GM21723 (cell line): ENCODE results near the gene C1orf216.
A peak's percentile ranks its signal among the peaks of the same experiment; 100 is the strongest.
"Not testable (repeated sequence)": the region's sequence is repeated elsewhere in the genome, so short reads cannot be mapped to it uniquely, and the experiment has no call there.

Experiments used
- ATAC-seq: cut with Tn5 transposase; IDR thresholded peaks from one replicate; pipeline ENCODE4 v1.9.1; 2021; ENCODE audit warnings: mild to moderate bottlenecking, moderate library complexity; ENCODE audit not compliant: unreplicated experiment

The C1orf216 gene

GRCh38 chr1:35718492-35719336 is at the start of gene C1orf216:
TSS of gene C1orf216 (minus strand) at chr1:35718884. CDS start at chr1:35716321, 2,563 bp downstream.
- ATAC-seq = peak; percentile 58

DNA sequence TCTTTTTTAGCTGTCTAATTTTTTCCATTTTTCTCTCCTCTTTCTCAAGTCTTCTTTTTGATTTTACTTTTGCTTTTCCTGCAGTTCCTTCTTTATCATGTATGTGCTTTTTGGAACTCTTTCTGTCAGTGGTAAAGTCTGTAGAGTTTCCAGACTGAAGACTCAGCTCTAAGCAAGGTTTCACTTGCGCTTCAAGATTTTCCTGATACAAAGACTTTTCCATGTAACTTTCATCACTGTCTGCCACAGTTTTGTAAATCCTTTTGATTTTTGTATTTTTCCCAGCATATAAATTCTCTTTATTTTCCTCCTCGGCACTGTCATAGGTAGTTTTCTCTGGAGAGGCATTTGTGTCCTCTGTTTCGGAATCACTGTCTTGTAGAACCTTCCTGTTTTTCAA is 45.6 kb upstream of the C1orf216 start:
- ATAC-seq = no peak

DNA sequence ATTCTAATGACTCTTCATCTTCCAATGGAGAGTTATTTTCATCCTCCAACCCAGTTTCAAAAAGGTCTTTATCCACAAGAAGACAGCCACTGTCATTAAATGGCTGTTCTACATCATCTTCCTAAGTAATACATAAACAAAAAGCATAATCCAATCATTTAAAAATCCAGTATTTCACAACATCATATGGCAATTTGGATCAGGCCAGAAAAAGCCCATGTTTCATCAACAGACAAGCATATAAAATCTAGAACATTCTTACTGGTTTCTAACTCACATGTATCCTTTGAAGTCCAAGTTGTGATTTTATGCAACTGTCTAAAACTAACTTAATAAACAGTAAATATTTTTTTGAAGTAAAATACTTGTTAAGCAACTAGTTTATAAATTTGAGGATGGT is 44.5 kb upstream of the C1orf216 start:
- ATAC-seq = no peak

GRCh38 chr1:35762141-35762540 is 43.5 kb upstream of the C1orf216 start:
- no peak for ATAC-seq

DNA sequence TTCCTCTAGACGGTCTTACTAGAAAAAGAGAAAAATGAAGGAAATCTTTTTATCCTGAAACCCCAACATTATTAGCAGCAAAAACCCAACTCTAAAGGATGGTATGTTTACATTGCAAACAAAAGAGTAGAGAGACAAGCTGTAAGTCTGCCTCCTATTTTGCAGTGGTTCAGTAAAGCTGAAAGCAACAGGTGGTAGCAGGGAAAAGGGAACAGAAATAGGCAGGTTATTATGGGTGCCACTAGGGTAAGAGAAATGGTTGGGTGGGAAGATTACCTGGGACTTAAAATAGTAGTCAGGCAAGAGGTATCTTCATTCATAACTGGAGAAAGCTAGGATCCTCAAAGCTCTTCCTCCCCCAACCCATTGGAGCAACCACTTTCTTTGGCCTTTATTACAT is 37.4 kb upstream of the C1orf216 start:
- ATAC-seq = no peak

DNA sequence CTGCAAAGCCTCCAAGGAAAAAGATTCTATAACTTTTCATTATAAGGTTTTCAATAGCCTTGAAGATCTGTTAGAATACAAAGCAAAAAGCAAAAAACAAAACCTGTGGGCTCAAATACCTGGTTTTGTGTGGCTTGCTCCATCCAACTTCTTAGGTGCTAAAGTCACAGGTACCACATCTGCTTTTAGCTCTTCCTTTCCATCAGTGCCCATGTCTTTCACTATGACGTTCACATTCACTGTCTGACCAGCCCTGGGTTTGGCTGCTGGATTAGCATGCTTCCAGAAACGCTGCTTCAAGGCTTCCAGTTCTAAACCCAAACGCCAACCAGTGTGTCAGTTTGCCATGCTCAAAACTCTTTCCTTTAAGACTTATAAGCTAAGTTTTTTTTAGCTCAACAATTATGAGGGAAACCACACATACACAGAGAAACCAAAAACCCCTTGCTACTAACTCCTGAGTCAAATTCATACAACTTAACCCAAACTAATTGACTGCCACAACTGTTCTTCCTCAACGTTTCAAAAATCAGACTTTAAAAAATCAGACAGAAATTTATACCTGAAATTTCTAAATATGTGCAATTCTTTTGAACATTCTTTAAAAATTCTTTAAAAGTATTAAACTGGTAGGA is 35.1 kb upstream of the C1orf216 start:
- no peak for ATAC-seq

- ATAC-seq = no peak
Observed at GRCh38 chr1:35748326-35748725, 29.6 kb upstream of the C1orf216 start.

DNA sequence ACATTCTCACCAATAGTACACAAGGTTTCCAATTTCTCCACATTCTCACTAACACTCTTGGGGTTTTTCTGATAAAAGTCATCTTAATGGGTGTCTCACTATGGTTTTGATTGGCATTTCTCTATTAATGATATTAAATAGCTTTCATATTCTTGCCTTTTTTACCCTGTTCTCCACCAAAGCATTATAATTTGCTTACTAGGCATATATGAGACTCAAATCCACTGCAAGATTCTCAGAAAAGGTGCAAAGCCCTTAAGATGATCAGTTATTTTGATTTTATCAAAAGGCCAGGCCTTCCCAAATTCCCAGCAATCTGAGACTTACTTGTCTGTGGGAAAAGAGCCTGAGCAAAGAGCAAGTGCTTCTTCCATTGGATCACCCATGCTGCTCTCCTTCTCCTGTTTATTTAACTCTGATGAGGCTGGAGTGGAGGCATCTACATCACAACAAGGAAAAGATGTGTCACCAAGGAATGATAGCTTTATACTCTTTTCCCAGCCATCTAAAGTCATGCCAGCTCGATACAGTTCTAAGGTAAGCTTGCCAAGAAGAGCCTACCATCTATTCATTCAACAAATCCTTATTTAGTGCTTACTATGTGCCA is 26.5 kb upstream of the C1orf216 start:
- no peak for ATAC-seq

DNA sequence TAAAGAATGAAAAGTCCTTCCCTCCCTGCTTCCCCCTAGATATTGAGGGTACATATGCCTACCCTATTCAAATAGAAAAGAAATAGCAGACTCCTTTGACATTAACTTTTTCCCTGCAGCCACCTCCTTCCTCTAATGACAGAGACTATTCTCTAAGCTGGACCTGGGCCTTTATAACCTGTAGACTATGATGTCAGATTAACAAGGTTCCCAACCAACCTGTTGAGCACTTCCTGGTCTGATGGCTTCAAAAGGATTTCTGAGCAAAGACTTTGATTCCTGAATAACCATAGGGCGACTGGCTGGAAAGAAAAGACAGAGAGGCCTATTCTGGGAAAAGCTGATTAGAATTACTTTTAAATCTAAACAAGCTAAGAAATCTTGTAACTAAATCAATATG is 18.4 kb upstream of the C1orf216 start:
- no peak for ATAC-seq

GRCh38 chr1:35727434-35728040 is 8.9 kb upstream of the C1orf216 start:
- no peak for ATAC-seq

- no peak for ATAC-seq
Observed at GRCh38 chr1:35726450-35727433, 8.1 kb upstream of the C1orf216 start.

DNA sequence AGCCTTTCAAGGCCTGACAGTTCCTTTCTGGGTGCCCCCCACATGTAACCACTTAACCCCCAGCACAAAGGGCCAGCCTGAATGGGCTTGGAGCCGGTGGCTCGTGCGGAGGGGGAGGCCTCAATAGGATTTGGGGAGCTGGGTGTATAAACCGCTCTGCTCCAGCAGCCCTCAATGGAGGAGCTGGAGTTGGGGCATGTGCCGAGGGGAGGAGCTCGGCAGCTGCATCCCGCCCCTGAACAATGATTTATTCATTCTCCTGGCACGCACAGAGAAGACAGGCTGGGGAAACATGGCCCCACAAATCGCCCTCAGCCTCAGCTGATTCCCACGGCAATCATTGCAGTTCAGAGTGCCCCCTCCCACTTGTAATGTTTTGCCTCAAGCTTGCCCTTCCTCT is 6.9 kb upstream of the C1orf216 start:
- ATAC-seq = no peak

DNA sequence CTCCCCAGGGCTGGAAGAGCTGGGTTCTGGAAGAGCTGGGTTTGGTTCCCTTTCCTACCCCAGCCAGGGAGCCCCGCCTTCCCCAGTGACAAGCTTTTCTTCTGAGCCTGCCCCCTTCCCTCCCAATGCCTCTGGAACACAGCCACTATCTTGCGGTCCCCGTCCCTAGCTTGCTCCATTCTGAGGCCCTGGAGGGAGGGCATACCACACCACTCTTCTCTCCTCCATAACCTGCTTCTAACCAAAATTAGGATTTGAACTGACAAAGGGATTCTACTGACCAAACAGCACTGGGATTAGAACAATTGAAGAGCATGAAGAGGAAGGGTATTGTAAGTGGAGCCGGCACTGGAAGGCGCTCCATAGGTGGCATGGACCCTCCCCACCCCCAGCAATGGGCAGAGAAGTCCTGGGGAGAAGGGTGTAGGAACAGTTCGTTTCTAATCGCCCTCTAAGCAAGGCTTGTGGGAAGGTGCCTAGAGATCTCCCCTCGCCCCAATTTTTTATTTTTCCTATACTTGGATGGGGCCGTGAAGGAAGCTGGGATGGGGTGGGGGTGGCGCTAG is 690 bp downstream of the C1orf216 start:
- no peak for ATAC-seq

- peak; percentile 58 for ATAC-seq
Observed at GRCh38 chr1:35715568-35716002, 3.1 kb downstream of the C1orf216 start.

- no peak for ATAC-seq
Observed at GRCh38 chr1:35714921-35715567, 3.6 kb downstream of the C1orf216 start.

- ATAC-seq = not testable (repeated sequence)
Observed at GRCh38 chr1:35711098-35711497, 7.6 kb downstream of the C1orf216 start.

DNA sequence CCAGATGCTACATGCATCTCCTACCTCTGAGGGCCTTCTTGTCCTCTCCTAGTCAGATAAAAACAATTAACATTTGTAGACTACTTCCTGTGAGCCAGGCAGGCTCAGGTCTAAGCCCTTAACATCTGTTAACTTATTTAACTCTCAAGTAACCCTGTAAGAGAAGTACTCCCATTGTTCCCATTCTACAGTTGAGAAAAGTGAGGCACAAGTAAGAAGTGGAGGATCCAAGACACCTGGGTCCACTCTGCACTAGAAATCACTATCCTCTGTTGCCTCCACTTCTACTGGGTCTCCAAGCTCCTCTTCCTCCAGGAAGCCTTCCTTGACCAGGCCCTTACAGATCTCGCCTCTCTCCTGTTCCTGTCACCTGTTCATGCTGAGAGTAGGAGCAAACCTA is 9.7 kb downstream of the C1orf216 start:
- no peak for ATAC-seq

- ATAC-seq = no peak
Observed at GRCh38 chr1:35708441-35708921, 10.2 kb downstream of the C1orf216 start.
